GM19452 (cell line): Measurements from ENCODE around the gene DPP10.
"Not testable (repeated sequence)": the region's sequence is repeated elsewhere in the genome, so short reads cannot be mapped to it uniquely, and the experiment has no call there.

Source experiments
- ATAC-seq: cut with Tn5 transposase; IDR thresholded peaks from one replicate; pipeline ENCODE4 v1.9.1; 2021; ENCODE audit not compliant: unreplicated experiment

The DPP10 gene

DNA sequence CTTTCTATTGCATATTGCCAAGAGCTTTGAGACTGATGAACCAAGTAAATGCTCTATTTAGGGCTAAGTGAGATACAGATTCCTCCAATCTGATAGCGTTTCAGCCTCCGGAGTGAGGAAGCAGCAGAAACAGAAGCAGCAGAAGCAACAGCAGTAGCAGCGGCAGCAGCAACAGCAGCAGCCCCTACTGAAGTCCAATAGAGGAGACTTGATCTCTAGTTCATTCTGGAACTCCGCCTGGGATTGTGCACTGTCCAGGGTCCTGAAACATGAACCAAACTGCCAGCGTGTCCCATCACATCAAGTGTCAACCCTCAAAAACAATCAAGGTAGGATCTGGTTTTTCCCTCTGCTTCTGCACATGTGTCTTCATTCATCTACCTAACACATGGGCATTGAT lies at the start of gene DPP10:
Gene DPP10 (plus strand): TSS at position 132 of the 400 bp plus-strand sequence.
- ATAC-seq = no peak

DNA sequence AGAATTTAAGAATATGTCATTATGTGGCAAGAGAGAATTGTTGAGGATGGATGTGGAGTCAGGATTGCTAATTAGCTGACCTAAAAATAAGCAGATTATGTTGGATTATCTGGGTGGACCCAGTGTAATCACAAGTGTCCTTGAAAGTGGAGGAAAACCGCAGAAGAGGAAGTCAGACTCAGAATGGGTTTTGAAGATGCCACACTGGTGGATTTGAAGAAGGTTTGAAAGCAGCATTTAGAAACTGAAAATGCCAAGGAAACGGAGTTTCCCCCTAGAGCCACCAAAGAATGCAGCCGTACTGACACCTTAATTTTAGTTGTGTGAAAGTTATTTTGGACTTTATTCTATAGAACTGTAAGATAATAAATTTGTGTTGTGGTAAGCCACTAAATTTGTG lies 41.6 kb upstream of the DPP10 start:
- no peak for ATAC-seq

- ATAC-seq = no peak
Measured at GRCh38 chr2:114405247-114406116, 37.0 kb upstream of the DPP10 start.

DNA sequence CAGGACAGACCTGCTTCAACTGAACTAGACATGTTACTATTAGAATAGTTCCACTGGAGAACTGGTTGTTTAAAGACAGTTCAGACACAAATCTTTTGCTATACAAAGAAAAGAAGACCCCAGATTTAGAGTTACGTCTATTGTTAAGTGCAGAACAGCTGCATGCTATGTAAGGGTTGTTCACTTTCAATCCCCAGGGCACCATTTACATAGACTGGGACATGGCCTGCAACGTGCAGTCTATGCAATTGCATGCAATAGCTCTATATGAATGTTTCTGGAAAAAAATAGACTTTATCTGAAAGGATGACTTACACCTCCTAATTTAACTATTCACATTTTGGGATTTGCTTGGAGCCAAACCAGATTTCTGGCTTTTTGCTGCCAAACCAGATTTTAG lies 36.1 kb upstream of the DPP10 start:
- no peak for ATAC-seq

DNA sequence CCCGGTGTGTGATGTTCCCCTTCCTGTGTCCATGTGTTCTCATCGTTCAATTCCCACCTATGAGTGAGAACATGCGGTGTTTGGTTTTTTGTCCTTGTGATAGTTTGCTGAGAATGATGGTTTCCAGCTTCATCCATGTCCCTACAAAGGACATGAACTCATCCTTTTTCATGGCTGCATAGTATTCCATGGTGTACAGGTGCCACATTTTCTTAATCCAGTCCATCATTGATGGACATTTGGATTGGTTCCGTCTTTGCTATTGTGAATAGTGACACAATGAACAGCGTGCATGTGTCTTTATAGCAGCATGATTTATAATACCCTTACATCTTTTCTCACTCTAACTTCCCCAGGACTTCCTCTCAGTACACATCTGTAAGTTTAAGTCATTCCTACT lies 35.1 kb upstream of the DPP10 start:
- not testable (repeated sequence) for ATAC-seq

DNA sequence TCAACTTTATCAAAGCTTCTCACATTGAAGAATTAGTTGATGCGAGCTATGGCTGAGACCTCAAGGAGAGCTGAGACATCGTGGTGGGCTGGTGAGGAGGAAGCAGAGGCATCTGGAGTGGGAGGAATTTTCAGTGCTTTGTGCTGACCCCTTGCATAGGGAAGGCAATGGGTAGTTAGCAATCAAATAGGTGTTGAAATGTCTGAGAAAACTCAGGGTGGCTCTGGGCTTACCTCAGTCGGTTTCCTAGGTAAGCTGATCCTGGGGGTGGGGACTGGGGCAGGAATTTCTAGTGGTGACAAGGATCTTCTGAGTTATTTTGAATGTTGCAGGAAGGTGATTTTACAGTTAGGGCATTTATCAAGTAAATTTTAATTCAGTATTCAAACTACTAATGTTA lies 20.7 kb upstream of the DPP10 start:
- no peak for ATAC-seq

- ATAC-seq = no peak
Measured at GRCh38 chr2:114424699-114425098, 17.7 kb upstream of the DPP10 start.

DNA sequence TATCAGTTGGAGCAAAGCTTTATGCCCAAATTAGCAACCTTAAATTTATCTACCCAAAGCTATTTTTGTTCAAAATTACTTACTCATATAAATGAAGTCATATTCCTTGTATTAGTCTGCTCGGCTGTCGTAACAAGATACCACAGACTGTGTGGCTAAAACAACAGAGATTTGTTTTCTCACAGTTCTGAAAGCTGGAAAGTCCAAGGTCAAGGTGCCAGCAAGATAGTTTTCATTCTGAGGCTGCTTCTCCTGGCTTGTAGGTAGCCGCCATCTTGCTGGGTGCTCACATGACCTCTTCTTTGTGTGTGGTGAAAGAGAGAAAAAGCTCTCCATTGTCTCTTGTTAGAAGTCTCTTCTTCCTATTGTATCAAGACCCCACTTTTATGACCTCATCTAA lies 15.7 kb upstream of the DPP10 start:
- ATAC-seq = no peak

- no peak for ATAC-seq
Measured at GRCh38 chr2:114436329-114436728, 6.1 kb upstream of the DPP10 start.

- ATAC-seq = no peak
Measured at GRCh38 chr2:114446571-114446970, 4.1 kb downstream of the DPP10 start.

GRCh38 chr2:114450639-114451038 lies 8.2 kb downstream of the DPP10 start:
- no peak for ATAC-seq

- ATAC-seq = no peak
Measured at GRCh38 chr2:114456566-114456965, 14.1 kb downstream of the DPP10 start.

- ATAC-seq = no peak
Measured at GRCh38 chr2:114457956-114458355, 15.5 kb downstream of the DPP10 start.

- ATAC-seq = no peak
Measured at GRCh38 chr2:114461116-114461515, 18.7 kb downstream of the DPP10 start.

GRCh38 chr2:114464961-114465706 lies 22.7 kb downstream of the DPP10 start:
- ATAC-seq = no peak

DNA sequence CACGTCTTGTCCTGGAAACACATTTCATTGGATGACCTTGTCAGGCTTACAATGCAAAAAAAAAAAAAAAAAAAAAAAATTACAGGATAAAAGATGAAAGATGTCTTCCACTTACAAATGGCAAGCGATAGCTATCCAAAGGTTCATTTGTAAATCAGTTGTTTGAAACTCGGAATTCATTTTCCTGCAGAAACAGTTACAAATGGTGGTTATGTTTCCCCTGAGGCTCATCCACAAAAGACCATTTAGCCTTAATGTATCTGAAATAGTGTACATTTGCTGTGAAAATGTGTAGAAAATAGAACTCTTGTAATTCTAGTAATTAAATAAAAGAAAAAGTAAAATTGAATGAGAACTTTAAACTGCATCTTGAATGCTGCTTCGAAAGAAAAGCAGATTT lies 25.9 kb downstream of the DPP10 start:
- no peak for ATAC-seq

- ATAC-seq = no peak
Measured at GRCh38 chr2:114472246-114472645, 29.8 kb downstream of the DPP10 start.

GRCh38 chr2:114472726-114473125 lies 30.3 kb downstream of the DPP10 start:
- ATAC-seq = no peak

- ATAC-seq = no peak
Measured at GRCh38 chr2:114488841-114489530, 46.5 kb downstream of the DPP10 start.

GRCh38 chr2:114495046-114495445 lies 52.6 kb downstream of the DPP10 start:
- no peak for ATAC-seq

DNA sequence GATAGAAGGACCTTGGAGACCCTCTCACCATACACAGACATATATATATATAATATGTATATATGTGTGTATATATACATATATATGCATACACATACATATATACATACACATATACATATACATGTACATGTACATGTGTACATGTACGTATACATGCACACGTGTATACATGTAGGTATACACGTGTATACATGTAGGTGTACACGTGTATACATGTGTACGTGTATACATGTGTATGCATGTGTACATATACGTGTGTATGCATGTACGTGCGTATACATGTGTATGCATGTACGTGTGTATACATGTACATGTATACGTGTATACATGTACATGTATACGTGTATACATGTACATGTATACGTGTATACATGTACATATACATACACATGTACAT lies 54.5 kb downstream of the DPP10 start:
- no peak for ATAC-seq

- no peak for ATAC-seq
Measured at GRCh38 chr2:114499101-114499500, 56.7 kb downstream of the DPP10 start.
